HEK293T (cell line): ENCODE results near the gene FAM20A.

Source experiments
- FOXM1 ChIP-seq: fragments of 450-650 bp; IDR thresholded peaks from 2 replicates; pipeline ENCODE4 v1.6.1; 2017; ENCODE audit warnings: mild to moderate bottlenecking, borderline replicate concordance
- HDGF ChIP-seq: fragments of 450-650 bp; IDR thresholded peaks from 2 replicates; pipeline ENCODE4 v1.6.1; 2017; ENCODE audit warnings: antibody characterized with exemption, borderline replicate concordance

DNA sequence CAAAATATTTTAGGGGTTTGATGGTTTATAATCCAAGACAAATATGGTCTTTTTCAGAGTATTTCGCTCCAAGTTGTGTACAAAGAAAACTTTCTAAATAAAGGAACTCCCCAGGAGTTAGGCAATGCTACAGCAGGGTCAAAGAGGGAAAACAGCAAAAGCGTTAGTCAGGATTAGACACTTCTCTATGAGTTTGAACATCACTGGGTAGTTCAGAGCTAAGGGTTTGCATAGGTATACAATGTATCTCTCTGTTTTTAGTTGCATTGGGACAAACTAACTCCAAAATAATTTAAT is 34.8 kb downstream of the FAM20A start:
- TF ChIP-seq FOXM1: no peak
- no peak for TF ChIP-seq HDGF
